ENCODE measurements around the gene ZBTB7C. TPM values are rescaled to one million over a fixed set of nuclear protein-coding genes. Genes with fewer than 3 reads are reported as not detected.

Gene ZBTB7C
- total RNA-seq, 1 experiment from 2014 or later: 0.33 TPM

- peaks cover 18% of the 10 kb centered on the region; the same call in 1 of the 2 replicates for H3K27me3 ChIP-seq (ENCODE audit: insufficient read depth, low read length)
- no peaks in the 10 kb centered on the region for H4K20me1 ChIP-seq (ENCODE audit: control insufficient read depth, insufficient read depth, insufficient read length)
- H3K4me2 ChIP-seq (ENCODE audit: insufficient read depth, insufficient read length, low read length): peak overlapping the region; percentile 68
- no peak overlapping the region for H2BK12ac ChIP-seq (ENCODE audit: insufficient read length, low read depth, low read length)
- H3K79me2 ChIP-seq (ENCODE audit: insufficient read depth, low read length): no peaks in the 10 kb centered on the region
- no peak overlapping the region for H2AK5ac ChIP-seq (ENCODE audit: insufficient read length, low read length)
- Mint-ChIP-seq H3K4me3 (peak overlapping the region; percentile 65 to 77), H3K4me1 (peaks cover 25 to 28% of the 10 kb centered on the region in 2 experiments), H3K9me3 (no peaks in the 10 kb centered on the region), H3K36me3 (ENCODE audit: insufficient read depth in 1 of 3, low read depth in 3 of 3) (no peaks in the 10 kb centered on the region), H3K27ac (no peak overlapping the region), H3K27me3 (ENCODE audit: low read depth) (peaks cover 63% of the 10 kb centered on the region)
- no peaks in the 10 kb centered on the region for H3K9me3 ChIP-seq (ENCODE audit: control insufficient read depth, low read depth, low read length)
- no peak overlapping the region for H4K8ac ChIP-seq (replicated peaks; ENCODE audit: insufficient read length, low read depth, low read length)
- peak; percentile 64 for DNase-seq
- H2BK120ac ChIP-seq (ENCODE audit: low read depth, low read length, poor library complexity, severe bottlenecking): no peak overlapping the region
- no peak overlapping the region for H3K23ac ChIP-seq (ENCODE audit: insufficient read length, low read depth, low read length)
- H2BK20ac ChIP-seq (ENCODE audit: low read depth, low read length, poor library complexity, severe bottlenecking): no peak overlapping the region
- peaks cover 7% of the 10 kb centered on the region; the same call in 1 of the 2 replicates for H3K4me1 ChIP-seq (ENCODE audit: insufficient read depth, low read length)
- no peak overlapping the region for H2BK15ac ChIP-seq (ENCODE audit: low read depth, low read length)
- H3K79me1 ChIP-seq (ENCODE audit: insufficient read depth, low read depth, low read length, poor library complexity, severe bottlenecking): no peaks in the 10 kb centered on the region
- no peak for TF ChIP-seq CTCF (conservative IDR thresholded peaks at IDR 0.05)
- H3K56ac ChIP-seq (ENCODE audit: insufficient read length, low read depth, low read length): no peak overlapping the region
- peaks cover 9% of the 10 kb centered on the region for H3K23me2 ChIP-seq (ENCODE audit: insufficient read length, low read depth, low read length, poor library complexity, severe bottlenecking)
- H4K5ac ChIP-seq (ENCODE audit: insufficient read length, low read depth, low read length): peak overlapping the region; percentile 55
- H3K4ac ChIP-seq (ENCODE audit: low read depth, low read length): no peak overlapping the region
- no peak overlapping the region for H4K91ac ChIP-seq (ENCODE audit: insufficient read length, low read depth, low read length)
- peak overlapping the region; percentile 25 for H3K18ac ChIP-seq (ENCODE audit: insufficient read length, low read depth, low read length)
- H3T11ph ChIP-seq (ENCODE audit: low read length): no peak overlapping the region
- H2AFZ ChIP-seq (ENCODE audit: low read length): no peak overlapping the region
- H3K9ac ChIP-seq (ENCODE audit: extremely low read depth, insufficient read length, low read length): no peak overlapping the region
- peak overlapping the region; percentile 54; the same call in 1 of the 2 replicates for H3K14ac ChIP-seq (ENCODE audit: insufficient read depth, low read length)
- no peak overlapping the region for H2BK5ac ChIP-seq (ENCODE audit: insufficient read length, low read length)
- H3K27ac ChIP-seq (ENCODE audit: insufficient read length, low read depth, low read length): no peak overlapping the region
- WGBS (ENCODE audit: extremely low coverage, insufficient read length, low lambda C conversion rate): no CpG with 5 or more reads among the region's 38 CpGs
These were observed 247.1 kb downstream of the ZBTB7C start for GRCh38 chr18:48161911-48162698.

Measured in H9 (cell line).